WTC11 (cell line): ENCODE measurements around the gene KCND1.

Source experiments
- ETV6 ChIP-seq: sonication (generic); formaldehyde crosslinking; IDR thresholded peaks from 2 replicates; pipeline ENCODE4 v1.8.1; 2022; ENCODE audit warnings: mild to moderate bottlenecking, missing genetic modification reagents
- FOXK1 ChIP-seq: sonication (generic); formaldehyde crosslinking; IDR thresholded peaks from 2 replicates; pipeline ENCODE4 v1.8.0; 2022; ENCODE audit warnings: mild to moderate bottlenecking, moderate library complexity, missing genetic modification reagents
- FOXP1 ChIP-seq: sonication (generic); formaldehyde crosslinking; IDR thresholded peaks from 2 replicates; pipeline ENCODE4 v1.8.0; 2022; ENCODE audit warnings: missing genetic modification reagents, mild to moderate bottlenecking, moderate library complexity, borderline replicate concordance
- NR2C2 ChIP-seq: sonication (generic); formaldehyde crosslinking; IDR thresholded peaks from 2 replicates; pipeline ENCODE4 v1.8.0; 2022; ENCODE audit warnings: mild to moderate bottlenecking, missing genetic modification reagents
- OVOL2 ChIP-seq: fragments of 250-450 bp; sonication (Bioruptor Pico); IDR thresholded peaks from 2 replicates; pipeline ENCODE4 v1.9.0; 2021; ENCODE audit warnings: mild to moderate bottlenecking, borderline replicate concordance
- RELA ChIP-seq: sonication (generic); formaldehyde crosslinking; IDR thresholded peaks from 2 replicates; pipeline ENCODE4 v1.8.1; 2022; ENCODE audit warnings: missing genetic modification reagents, mild to moderate bottlenecking, borderline replicate concordance
- TEAD1 ChIP-seq: sonication (generic); formaldehyde crosslinking; IDR thresholded peaks from 2 replicates; pipeline ENCODE4 v1.8.0; 2022; ENCODE audit warnings: mild to moderate bottlenecking, missing genetic modification reagents
- TF ChIP-seq, protein P1 (sequence below): sonication (generic); formaldehyde crosslinking; IDR thresholded peaks from 2 replicates; pipeline ENCODE4 v1.8.1; 2023; ENCODE audit warnings: mild to moderate bottlenecking, moderate library complexity, missing genetic modification reagents
- TF ChIP-seq, protein P2 (sequence below): fragments of 200-600 bp; IDR thresholded peaks from 2 replicates; pipeline ENCODE4 v1.8.0; 2022; ENCODE audit warnings: antibody characterized with exemption

DNA sequence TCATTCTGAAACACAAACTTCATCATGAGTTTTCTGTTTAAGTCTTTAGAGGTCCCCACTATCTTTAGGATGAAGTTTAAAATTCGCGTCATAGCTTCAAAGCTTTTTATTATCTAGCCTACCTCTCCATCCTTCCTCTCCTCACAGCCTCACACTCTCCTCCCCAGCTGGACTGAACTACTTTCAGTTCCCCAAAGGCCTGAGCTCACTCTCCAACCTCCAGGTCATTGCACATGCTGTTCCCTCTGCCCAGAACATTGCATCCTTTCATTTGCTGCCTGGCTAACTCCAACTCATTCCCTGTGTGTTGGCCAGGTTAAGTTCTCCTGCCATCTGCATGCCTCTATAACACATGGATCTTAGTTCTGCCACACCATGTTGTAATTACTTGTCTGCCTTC is 11.4 kb downstream of the KCND1 start:
- no peak for TF ChIP-seq OVOL2 (CRISPR knock-in tag)
- no peak for TF ChIP-seq RELA (CRISPR knock-in tag)
- TF ChIP-seq TEAD1 (CRISPR knock-in tag), result no peak
- TF ChIP-seq, protein P1, sequence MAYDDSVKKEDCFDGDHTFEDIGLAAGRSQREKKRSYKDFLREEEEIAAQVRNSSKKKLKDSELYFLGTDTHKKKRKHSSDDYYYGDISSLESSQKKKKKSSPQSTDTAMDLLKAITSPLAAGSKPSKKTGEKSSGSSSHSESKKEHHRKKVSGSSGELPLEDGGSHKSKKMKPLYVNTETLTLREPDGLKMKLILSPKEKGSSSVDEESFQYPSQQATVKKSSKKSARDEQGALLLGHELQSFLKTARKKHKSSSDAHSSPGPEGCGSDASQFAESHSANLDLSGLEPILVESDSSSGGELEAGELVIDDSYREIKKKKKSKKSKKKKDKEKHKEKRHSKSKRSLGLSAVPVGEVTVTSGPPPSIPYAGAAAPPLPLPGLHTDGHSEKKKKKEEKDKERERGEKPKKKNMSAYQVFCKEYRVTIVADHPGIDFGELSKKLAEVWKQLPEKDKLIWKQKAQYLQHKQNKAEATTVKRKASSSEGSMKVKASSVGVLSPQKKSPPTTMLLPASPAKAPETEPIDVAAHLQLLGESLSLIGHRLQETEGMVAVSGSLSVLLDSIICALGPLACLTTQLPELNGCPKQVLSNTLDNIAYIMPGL (CRISPR knock-in tag), result no peak
- TF ChIP-seq, protein P2, sequence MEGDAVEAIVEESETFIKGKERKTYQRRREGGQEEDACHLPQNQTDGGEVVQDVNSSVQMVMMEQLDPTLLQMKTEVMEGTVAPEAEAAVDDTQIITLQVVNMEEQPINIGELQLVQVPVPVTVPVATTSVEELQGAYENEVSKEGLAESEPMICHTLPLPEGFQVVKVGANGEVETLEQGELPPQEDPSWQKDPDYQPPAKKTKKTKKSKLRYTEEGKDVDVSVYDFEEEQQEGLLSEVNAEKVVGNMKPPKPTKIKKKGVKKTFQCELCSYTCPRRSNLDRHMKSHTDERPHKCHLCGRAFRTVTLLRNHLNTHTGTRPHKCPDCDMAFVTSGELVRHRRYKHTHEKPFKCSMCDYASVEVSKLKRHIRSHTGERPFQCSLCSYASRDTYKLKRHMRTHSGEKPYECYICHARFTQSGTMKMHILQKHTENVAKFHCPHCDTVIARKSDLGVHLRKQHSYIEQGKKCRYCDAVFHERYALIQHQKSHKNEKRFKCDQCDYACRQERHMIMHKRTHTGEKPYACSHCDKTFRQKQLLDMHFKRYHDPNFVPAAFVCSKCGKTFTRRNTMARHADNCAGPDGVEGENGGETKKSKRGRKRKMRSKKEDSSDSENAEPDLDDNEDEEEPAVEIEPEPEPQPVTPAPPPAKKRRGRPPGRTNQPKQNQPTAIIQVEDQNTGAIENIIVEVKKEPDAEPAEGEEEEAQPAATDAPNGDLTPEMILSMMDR, result no peak
- TF ChIP-seq ETV6, result no peak
- TF ChIP-seq FOXK1 (CRISPR knock-in tag), result no peak
- no peak for TF ChIP-seq FOXP1 (CRISPR knock-in tag)
- no peak for TF ChIP-seq NR2C2 (CRISPR knock-in tag)
